Stimulated activated CD4-positive, alpha-beta T cell treated with anti-CD3 and anti-CD28 coated beads, Interleukin-1b, Interleukin-23, amount 100 ng/mL, for 4 hours (primary cell): ENCODE data around the gene ARHGAP32.
"Not testable (repeated sequence)": the region's sequence is repeated elsewhere in the genome, so short reads cannot be mapped to it uniquely, and the experiment has no call there.

Experiments
- DNase-seq, 2 donors: peaks; one replicate each; pipeline ENCODE4 v3.0.0-alpha.2; 2020; ENCODE audit warnings: low read depth in 2 of 2

ARHGAP32 gene

GRCh38 chr11:129034001-129034400 lies 158.1 kb downstream of the ARHGAP32 start:
- DNase-seq, result no peak

GRCh38 chr11:129023968-129024676 lies 168.0 kb downstream of the ARHGAP32 start:
- DNase-seq, result no peak

- no peak for DNase-seq
These were observed 170.8 kb downstream of the ARHGAP32 start for GRCh38 chr11:129021295-129021694.

- DNase-seq, result no peak
These were observed 173.1 kb downstream of the ARHGAP32 start for GRCh38 chr11:129018991-129019390.

- no peak for DNase-seq
These were observed 174.0 kb downstream of the ARHGAP32 start for GRCh38 chr11:129018126-129018525.

GRCh38 chr11:129013737-129014475 lies 178.2 kb downstream of the ARHGAP32 start:
- no peak for DNase-seq

- DNase-seq, result no peak
These were observed 179.2 kb downstream of the ARHGAP32 start for GRCh38 chr11:129012880-129013279.

- no peak for DNase-seq
These were observed 186.0 kb downstream of the ARHGAP32 start for GRCh38 chr11:129006161-129006560.

GRCh38 chr11:128999165-128999564 lies 193.0 kb downstream of the ARHGAP32 start:
- not testable (repeated sequence) for DNase-seq

- no peak for DNase-seq
These were observed 203.7 kb downstream of the ARHGAP32 start for GRCh38 chr11:128988242-128988970.

- DNase-seq, result no peak
These were observed 206.2 kb downstream of the ARHGAP32 start for GRCh38 chr11:128985880-128986279.

- DNase-seq, result no peak
These were observed 209.1 kb downstream of the ARHGAP32 start for GRCh38 chr11:128983023-128983422.

- no peak for DNase-seq
These were observed 210.9 kb downstream of the ARHGAP32 start for GRCh38 chr11:128981254-128981653.

- DNase-seq, result no peak
These were observed 221.4 kb downstream of the ARHGAP32 start for GRCh38 chr11:128970598-128971190.

- DNase-seq, result no peak
These were observed 223.2 kb downstream of the ARHGAP32 start for GRCh38 chr11:128968916-128969315.

- DNase-seq, result no peak
These were observed 224.5 kb downstream of the ARHGAP32 start for GRCh38 chr11:128967578-128967977.

GRCh38 chr11:128965485-128965884 lies 226.6 kb downstream of the ARHGAP32 start:
- no peak for DNase-seq

- no peak for DNase-seq
These were observed 227.6 kb downstream of the ARHGAP32 start for GRCh38 chr11:128964463-128964930.

- no peak for DNase-seq
These were observed 228.3 kb downstream of the ARHGAP32 start for GRCh38 chr11:128963744-128964325.

GRCh38 chr11:128962896-128963295 lies 229.2 kb downstream of the ARHGAP32 start:
- DNase-seq, result no peak

GRCh38 chr11:128961645-128962044 lies 230.5 kb downstream of the ARHGAP32 start:
- no peak for DNase-seq

GRCh38 chr11:128957202-128957482 lies 235.0 kb downstream of the ARHGAP32 start:
- DNase-seq, result no peak
